Mesothelial cell of epicardium (in vitro differentiated cells): ENCODE results near the gene ZNF532. TPM values are rescaled to one million over a fixed set of nuclear protein-coding genes. Genes with fewer than 3 reads are reported as not detected.

ENCODE experiments used
- DNase-seq, 2 experiments: peaks; one replicate each; pipeline ENCODE4 v3.0.0; 2021; ENCODE audit warnings: low spot score in 2 of 2; ENCODE audit not compliant: unreplicated experiment in 2 of 2
- H3K27ac Mint-ChIP-seq: 2 replicates; pipeline ENCODE4 v1.8.0; 2021; ENCODE audit warnings: mixed read lengths
- H3K27me3 Mint-ChIP-seq: 2 replicates; pipeline ENCODE4 v1.8.0; 2021; ENCODE audit warnings: low read depth, mixed read lengths
- H3K36me3 Mint-ChIP-seq: 2 replicates; pipeline ENCODE4 v1.8.0; 2021; ENCODE audit warnings: mixed read lengths
- H3K4me1 Mint-ChIP-seq: 2 replicates; pipeline ENCODE4 v1.8.0; 2021; ENCODE audit warnings: mixed read lengths
- H3K4me3 Mint-ChIP-seq: 2 replicates; pipeline ENCODE4 v1.8.0; 2021; ENCODE audit warnings: mild to moderate bottlenecking, moderate library complexity, mixed read lengths
- H3K9me3 Mint-ChIP-seq: 2 replicates; pipeline ENCODE4 v1.8.0; 2021; ENCODE audit warnings: mixed read lengths
- total RNA-seq: library from RNA; stranded (reverse); gene quantifications from 3 replicates; pipeline ENCODE4 v1.2.1, GENCODE V29; 2021
- TF ChIP-seq, protein P1 (sequence below): fragments of 200-600 bp; sonication (generic); IDR thresholded peaks from one replicate; pipeline ENCODE4 v1.5.0; 2021; ENCODE audit warnings: antibody characterized with exemption; ENCODE audit not compliant: unreplicated experiment

ZNF532 gene
- total RNA-seq, 1 donor from 2014 or later: 188 TPM

DNA sequence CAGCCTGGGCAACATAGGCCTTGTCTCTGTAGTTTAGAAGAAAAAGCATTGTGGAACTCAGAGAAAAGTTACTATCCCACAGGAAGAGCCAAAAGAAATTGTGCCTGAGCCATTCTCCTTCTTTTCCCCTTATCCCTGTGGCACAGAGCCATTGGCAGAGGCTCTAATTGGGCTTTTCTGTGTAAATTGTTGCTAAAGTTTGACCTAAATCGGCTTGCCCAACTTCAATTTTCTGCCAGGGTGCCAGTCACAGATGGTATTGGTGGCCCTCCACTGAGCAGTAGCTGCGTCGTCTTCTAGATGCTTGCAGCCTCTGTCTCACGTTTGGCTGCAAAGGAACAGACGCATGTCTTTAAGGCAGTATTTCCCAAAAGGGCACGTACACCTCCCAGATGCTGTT is 30.3 kb downstream of the ZNF532 start:
- no peaks in the 10 kb centered on the region for H3K27me3 Mint-ChIP-seq
- peak overlapping the region; percentile 84 for H3K27ac Mint-ChIP-seq
- TF ChIP-seq, protein P1, sequence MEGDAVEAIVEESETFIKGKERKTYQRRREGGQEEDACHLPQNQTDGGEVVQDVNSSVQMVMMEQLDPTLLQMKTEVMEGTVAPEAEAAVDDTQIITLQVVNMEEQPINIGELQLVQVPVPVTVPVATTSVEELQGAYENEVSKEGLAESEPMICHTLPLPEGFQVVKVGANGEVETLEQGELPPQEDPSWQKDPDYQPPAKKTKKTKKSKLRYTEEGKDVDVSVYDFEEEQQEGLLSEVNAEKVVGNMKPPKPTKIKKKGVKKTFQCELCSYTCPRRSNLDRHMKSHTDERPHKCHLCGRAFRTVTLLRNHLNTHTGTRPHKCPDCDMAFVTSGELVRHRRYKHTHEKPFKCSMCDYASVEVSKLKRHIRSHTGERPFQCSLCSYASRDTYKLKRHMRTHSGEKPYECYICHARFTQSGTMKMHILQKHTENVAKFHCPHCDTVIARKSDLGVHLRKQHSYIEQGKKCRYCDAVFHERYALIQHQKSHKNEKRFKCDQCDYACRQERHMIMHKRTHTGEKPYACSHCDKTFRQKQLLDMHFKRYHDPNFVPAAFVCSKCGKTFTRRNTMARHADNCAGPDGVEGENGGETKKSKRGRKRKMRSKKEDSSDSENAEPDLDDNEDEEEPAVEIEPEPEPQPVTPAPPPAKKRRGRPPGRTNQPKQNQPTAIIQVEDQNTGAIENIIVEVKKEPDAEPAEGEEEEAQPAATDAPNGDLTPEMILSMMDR: no peak
- no peak overlapping the region for H3K4me3 Mint-ChIP-seq
- H3K4me1 Mint-ChIP-seq: peaks cover 50% of the 10 kb centered on the region
- peaks cover 24% of the 10 kb centered on the region for H3K36me3 Mint-ChIP-seq
- no peaks in the 10 kb centered on the region for H3K9me3 Mint-ChIP-seq
- no peak for DNase-seq

DNA sequence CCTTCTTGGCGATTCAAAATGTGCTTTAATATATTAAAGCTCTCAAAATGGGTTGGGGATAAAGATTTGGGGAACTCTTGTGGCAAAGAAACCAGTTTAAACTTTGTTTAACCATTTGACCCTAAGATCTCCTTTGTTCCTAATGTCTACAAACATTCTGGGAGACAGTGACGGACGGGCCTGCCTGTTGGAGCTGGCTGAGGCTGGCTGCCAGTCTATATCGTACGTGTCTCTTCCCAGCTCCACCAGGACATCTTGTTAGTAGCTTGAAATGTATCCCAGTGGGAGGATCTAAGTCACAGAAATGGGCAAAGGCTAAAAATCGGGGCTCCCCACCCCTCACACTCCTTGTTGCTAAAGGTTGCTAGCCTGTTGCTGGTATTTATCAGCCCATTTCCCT is 30.7 kb downstream of the ZNF532 start:
- peaks cover 51% of the 10 kb centered on the region for H3K4me1 Mint-ChIP-seq
- no peak for DNase-seq
- peak overlapping the region; percentile 84 for H3K27ac Mint-ChIP-seq
- H3K4me3 Mint-ChIP-seq: no peak overlapping the region
- H3K9me3 Mint-ChIP-seq: no peaks in the 10 kb centered on the region
- H3K27me3 Mint-ChIP-seq: no peaks in the 10 kb centered on the region
- peaks cover 22% of the 10 kb centered on the region for H3K36me3 Mint-ChIP-seq
- TF ChIP-seq, protein P1: no peak

DNA sequence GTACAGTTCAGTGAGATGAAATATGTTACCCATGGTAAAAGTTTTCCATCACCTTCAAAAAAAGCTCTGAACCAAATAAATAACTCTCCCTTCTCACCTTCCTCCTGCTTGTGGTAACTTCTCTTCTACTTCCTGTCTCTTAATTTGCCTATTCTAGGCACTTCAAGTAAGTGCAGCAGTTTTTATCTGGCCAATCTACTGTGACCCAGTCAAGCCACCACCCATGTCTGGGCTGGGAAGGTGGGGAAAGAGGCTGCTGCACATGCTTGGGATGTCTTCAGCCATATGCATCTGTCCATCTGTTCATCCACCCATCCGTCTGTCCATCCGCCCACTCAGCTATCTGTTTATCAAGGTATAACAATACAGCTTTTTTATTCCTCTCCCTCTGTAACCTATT is 31.6 kb downstream of the ZNF532 start:
- no peak overlapping the region for H3K4me3 Mint-ChIP-seq
- peak overlapping the region; percentile 84 for H3K27ac Mint-ChIP-seq
- TF ChIP-seq, protein P1: no peak
- no peaks in the 10 kb centered on the region for H3K9me3 Mint-ChIP-seq
- peaks cover 25% of the 10 kb centered on the region for H3K36me3 Mint-ChIP-seq
- peaks cover 50% of the 10 kb centered on the region for H3K4me1 Mint-ChIP-seq
- no peak for DNase-seq
- H3K27me3 Mint-ChIP-seq: no peaks in the 10 kb centered on the region

DNA sequence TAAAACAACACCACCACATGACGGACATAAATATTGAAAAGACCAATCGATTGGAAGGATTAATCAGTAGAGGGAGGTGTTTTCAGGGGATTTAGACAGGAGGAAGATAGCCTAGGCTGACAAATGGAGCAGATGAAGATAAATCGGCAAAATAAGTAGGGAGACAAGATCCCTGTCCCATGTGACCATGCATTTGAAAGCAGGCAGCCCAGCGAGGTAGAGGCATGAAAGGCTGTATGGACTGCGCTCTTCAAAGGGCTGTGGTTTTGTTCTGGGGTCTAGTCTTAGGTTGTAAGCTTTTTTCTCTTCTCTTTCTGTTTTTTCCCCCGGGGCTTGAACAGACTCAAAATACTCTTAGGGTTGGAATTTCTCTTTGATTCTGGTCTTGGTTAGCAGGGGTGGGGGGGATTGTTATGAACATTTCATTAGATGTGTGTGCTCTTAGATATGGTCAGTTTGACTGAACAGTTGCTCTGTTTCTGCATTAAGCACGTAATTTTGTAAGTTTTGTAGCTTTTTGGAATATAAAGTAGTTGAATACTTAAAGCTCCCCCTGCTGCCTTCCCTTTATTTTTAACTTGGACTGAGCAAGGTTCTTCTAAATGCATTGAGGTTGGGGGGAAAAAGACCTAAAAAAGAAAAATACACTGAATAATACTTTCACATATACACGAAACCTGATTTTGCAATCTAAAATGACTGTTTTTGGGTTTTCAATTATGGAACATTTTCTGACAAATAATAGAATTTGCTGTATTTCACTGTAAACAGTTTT is 32.2 kb downstream of the ZNF532 start:
- DNase-seq: no peak
- Mint-ChIP-seq H3K27me3 (no peaks in the 10 kb centered on the region), H3K9me3 (no peaks in the 10 kb centered on the region), H3K36me3 (peaks cover 24% of the 10 kb centered on the region), H3K4me1 (peaks cover 44% of the 10 kb centered on the region), H3K4me3 (no peak overlapping the region), H3K27ac (peak overlapping the region; percentile 84)
- TF ChIP-seq, protein P1: no peak

DNA sequence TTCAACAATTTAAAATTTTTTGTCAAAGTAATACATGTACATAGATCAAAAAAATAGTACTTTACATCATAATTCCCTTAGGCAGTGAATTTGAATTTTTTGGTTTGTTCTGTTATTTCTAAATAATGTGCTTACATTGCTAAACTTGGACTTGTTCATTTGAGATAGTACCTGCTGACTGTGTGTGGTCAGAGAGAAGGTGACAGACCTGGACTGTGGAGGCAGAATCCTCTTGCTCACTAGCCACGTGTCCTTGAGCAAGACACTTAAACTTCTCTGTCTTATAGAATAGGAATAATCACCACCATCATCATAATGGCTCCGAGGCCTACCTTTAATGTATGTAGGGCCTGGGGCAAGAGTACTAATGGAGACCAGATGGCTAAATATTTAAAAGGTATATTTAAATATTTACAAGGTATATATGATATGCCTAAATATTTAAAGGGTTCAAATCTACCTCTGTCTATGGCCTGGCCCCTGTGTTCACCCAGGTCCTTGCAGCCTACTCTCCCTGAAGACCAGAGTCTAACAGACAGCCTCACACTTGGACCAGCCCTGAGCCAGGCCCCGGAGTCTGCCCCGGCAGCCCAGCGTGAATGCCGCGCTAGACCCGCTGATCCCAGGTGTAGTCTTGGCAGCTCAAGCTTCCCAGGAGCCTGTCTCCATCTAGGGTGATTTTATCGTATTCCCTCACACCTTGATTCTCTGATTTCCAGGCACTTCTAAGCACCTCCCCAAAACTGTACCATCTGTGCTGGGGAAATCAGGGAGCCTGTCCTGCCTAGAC is 33.5 kb downstream of the ZNF532 start:
- Mint-ChIP-seq H3K27me3 (no peaks in the 10 kb centered on the region), H3K36me3 (peaks cover 26% of the 10 kb centered on the region), H3K4me3 (no peak overlapping the region), H3K9me3 (no peaks in the 10 kb centered on the region), H3K27ac (peak overlapping the region; percentile 40), H3K4me1 (peaks cover 39% of the 10 kb centered on the region)
- DNase-seq: no peak
- TF ChIP-seq, protein P1: no peak
